Hypothalamus (tissue), 51 donors: ENCODE measurements around the gene JAK3.

Source experiments
- DNase-seq, 51 donors: peaks; one replicate each; lab custom pipeline; 2025; lab: John Stamatoyannopoulos, UW

The JAK3 gene

GRCh38 chr19:17841810-17842662 is 5.7 kb downstream of the JAK3 start:
- peak in 37 of 51 donors; percentile 3 to 78 (median 48) for DNase-seq

DNA sequence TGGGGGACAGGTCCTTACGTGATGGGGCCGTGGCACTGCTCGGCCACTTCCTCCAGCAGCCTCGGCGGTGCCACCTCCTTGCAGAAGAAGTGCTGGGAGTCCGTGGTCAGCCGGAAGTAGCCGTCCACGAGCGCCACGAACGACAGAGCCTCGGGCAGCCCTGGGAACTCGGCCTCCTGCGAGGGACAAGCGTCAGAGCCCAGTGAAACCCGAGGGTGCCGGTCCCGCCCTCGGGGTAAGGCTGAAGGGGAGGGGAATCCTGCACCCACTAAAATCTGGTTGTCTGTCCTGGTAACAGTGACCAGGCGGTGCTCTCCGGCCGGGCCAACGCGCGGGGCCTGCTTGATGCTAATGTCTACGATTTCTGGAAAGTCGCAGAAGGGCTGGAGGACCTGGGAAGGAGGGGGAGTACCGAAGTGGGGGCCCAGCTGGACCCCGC is 6.4 kb downstream of the JAK3 start:
- DNase-seq = no peak

- DNase-seq = no peak
Measured at GRCh38 chr19:17840019-17840418, 7.8 kb downstream of the JAK3 start.

DNA sequence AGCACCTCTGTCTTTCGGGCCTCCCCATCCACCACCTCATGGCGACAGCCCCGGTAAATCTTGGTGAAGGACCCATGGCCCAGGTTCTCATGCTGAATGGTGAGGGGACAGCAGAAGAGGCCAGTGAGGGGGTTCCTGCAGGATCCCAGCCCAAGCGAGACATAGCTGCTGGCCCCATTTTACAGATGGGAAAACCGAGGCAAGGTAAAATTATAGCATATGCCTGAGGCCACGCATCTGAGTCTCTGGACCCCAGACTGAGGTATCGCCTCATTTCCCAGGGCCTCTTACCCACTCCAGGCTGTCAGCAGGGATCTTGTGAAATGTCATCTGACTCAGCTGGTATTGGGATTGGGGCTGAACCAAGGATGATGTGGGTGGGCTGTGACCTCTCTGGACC is 9.8 kb downstream of the JAK3 start:
- DNase-seq = no peak

GRCh38 chr19:17836530-17836929 is 11.3 kb downstream of the JAK3 start:
- no peak for DNase-seq

DNA sequence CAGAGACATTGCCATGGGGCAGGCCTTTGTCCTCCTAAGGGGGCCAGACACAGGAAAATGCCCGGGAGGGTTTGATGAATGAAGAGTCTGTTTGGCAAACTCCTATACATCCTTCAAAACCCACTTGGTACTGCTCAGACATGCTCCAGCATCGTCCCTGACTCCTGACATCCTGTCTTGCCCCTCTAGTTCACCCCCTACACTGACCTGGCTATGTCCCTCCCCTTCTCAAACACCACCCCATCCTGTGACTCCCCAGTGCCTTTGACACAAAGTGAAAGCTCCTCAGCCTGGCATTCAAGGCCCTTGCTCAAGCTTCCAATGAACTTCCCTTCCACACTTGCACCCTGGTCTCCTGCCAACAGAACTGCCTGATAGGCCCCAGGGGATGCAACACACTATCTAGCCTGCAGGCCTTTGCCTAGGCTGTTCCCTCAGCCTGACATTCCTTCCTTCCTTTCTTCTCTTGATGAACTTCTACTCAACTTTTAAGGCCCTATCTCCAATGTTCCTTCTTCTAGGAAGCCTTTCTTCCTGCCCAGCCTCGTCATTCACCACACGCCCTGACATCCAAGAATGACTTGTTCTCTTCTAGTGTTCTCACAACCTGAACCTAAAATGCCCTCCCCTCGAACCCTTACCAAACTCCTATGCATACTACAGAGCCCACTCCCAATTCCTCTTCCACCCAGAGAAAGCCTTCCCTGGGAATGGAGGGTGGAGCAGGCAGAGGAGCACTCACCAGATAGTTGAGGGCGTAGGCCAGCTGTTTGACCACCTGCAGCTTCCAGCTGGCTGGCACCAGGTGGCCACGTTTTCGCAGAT is 12.4 kb downstream of the JAK3 start:
- no peak for DNase-seq

DNA sequence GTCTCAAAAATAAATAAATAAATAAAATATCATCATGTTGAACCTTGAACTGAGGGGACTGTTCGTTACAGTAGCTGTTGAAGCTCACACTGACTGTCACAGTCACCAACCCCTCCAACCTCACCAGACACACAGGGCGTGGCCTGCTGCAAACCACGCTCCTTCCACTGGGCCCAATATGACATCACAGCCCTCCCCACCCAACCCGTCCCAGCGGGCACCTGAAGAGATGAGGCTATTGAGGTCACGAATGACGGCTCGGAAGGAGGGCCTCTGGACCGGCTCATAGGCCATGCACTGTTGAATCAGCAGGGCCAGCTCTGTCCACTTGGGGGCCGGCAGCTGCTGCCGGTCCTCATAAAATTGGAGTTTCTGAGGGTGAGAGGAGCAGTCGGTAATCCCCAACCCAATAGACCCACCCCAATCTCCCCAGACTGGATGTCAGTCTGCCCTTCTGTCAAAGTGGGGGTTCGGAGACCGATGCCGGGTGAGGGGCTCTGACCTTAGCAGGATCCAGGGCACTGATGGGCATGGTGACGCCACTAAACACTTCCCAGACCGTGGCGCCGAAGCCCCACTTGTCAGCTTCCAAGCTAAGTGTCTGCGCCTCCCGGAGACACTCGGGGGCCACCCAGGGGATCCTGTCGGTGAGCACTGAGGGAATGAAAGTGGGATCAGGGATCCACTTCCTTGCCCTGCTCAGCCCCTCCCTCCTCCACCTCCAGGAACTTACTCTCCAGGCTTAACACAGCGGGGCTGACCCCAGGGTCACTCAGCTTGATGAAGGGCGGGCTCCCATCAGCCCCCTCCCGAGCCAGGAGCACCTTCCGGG is 13.2 kb downstream of the JAK3 start:
- no peak for DNase-seq

- DNase-seq = no peak
Measured at GRCh38 chr19:17832443-17833208, 15.2 kb downstream of the JAK3 start.

DNA sequence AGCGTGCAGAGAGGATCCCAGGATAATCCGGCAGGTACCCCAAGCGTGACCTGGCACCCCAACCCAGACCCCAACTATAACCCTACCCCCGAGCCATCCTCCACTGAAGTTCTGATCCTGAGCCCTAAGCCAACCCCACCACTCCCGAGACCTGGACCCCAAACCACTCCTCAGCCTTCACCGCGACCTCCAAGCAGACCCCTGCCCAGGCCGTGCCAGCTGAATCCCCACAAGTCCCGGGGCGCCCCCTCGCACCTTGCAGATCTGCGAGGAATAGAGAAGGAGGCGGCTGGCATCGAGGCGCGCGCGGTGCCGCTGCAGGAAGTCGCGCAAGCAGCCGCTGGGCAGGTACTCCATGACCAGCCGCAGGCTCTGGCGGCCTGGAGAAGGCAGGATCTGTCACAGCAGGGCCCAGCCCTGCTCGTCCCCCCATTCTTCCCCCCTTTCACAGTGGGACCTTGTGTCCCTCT is 16.3 kb downstream of the JAK3 start:
- DNase-seq = peak in 1 of 51 donors; percentile 5

GRCh38 chr19:17830567-17831418 is 17.0 kb downstream of the JAK3 start:
- peak in 42 of 51 donors; percentile 3 to 86 (median 58) for DNase-seq

- DNase-seq = peak in 22 of 51 donors; percentile 4 to 73 (median 28)
Measured at GRCh38 chr19:17829855-17830566, 17.8 kb downstream of the JAK3 start.

- DNase-seq = no peak
Measured at GRCh38 chr19:17826508-17827056, 21.2 kb downstream of the JAK3 start.

- DNase-seq = no peak
Measured at GRCh38 chr19:17824339-17824738, 23.4 kb downstream of the JAK3 start.

GRCh38 chr19:17821190-17821589 is 26.6 kb downstream of the JAK3 start, which contains the start of gene INSL3:
Gene INSL3 (minus strand): TSS chr19:17821519. CDS start chr19:17821506, 13 bp downstream.
- DNase-seq = no peak

DNA sequence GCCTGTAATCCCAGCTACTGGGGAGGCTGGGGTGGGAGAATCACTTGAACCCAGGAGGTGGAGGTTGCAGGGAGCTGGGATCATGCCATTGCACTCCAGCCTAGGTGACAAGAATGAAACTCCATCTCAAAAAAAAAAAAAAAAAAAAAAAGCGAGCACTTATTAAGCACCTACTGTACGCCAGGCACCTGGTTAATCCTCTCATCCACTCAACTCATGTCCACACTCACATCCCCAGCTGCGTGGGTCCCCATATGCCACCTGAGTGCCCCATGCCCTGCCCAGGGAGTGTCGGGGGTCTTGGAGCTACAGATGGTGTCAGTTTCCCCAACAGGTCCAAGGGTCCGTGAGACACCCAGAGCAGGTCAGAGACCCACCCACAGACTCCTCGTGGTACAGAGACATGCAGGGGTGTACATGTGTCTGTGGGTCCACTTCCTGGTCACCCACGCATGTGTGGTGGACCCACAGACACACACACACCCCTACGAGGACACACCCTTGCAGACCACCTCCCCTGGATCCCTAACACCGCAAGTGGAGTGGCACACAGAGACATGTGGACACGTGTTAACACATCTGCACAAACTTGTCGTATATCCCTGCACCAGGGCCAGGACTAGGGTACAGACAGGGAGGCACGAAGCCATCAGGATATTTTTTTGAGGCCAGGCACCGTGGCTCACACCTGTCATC is 30.0 kb downstream of the JAK3 start:
- no peak for DNase-seq

DNA sequence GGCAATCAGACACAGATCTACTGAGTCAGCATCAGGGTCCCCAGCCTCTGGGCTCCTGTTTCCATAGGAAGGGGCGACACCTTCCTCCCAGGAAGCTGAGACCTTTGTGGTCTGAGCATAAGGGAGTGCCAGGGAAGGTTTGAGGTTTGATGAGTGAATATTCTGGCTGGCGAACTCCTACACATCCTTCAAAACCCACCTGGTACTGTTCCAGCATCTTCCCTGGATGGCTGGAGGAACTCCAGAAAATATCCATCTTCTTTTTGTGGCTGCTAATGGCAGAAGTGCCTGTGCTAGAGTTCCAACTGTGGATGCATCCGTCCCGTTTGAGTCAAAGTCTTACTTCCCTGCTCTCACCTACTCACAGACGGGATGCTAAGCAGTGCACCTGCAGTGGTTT is 35.7 kb downstream of the JAK3 start:
- DNase-seq = no peak

- no peak for DNase-seq
Measured at GRCh38 chr19:17811681-17812080, 36.1 kb downstream of the JAK3 start.
